Adrenal gland (tissue), 12 donors: ENCODE results near the gene MEIS1. TPM values are rescaled to one million over a fixed set of nuclear protein-coding genes. Genes with fewer than 3 reads are reported as not detected.

Experiments
- DNase-seq, 7 donors: peaks; one replicate each; pipeline ENCODE4 v3.0.0-alpha.2; 2019 to 2020
- H3K27ac ChIP-seq, 5 donors: fragments of 200-600 bp; sonication (generic) in 4 of 5; 1 replicate in 3 of 5; 2 replicates in 2 of 5; pipeline versions ENCODE4 v1.5.1 to v1.8.0; 2016 to 2020; ENCODE audit warnings: mild to moderate bottlenecking in 1 of 5
- H3K27me3 ChIP-seq: fragments of 200-600 bp; 2 replicates; pipeline ENCODE4 v1.8.0; 2021
- H3K36me3 ChIP-seq, 2 donors: fragments of 200-600 bp; replicated peaks in 1 of 2; 1 replicate in 1 of 2; 2 replicates in 1 of 2; pipeline versions ENCODE4 v1.5.1 to v1.8.0; 2018 to 2022
- H3K4me1 ChIP-seq, 2 donors: fragments of 200-600 bp; replicated peaks in 1 of 2; 1 replicate in 1 of 2; 2 replicates in 1 of 2; pipeline versions ENCODE4 v1.5.1 to v1.8.0; 2018 to 2021
- H3K4me3 ChIP-seq, 4 donors: fragments of 200-600 bp; sonication (generic) in 3 of 4; one replicate each; pipeline ENCODE4 v1.5.1; 2016 to 2018
- H3K9me3 ChIP-seq, 3 donors: fragments of 200-600 bp; sonication (generic) in 1 of 3; replicated peaks in 1 of 3; 1 replicate in 2 of 3; 2 replicates in 1 of 3; pipeline versions ENCODE4 v1.5.1 to v1.8.0; 2016 to 2021
- POLR2A ChIP-seq, 2 donors: fragments of 450-650 bp; IDR thresholded peaks; one replicate each; pipeline ENCODE4 v1.6.1; 2017; ENCODE audit warnings: antibody characterized with exemption in 2 of 2, mild to moderate bottlenecking in 2 of 2, moderate library complexity in 1 of 2
- WGBS, 4 donors: extraction: QIAGEN DNeasy Blood & Tissue Kit in 2 of 4; methylation state at CpG; one replicate each; pipeline versions ENCODE4 v1.1.5 to v1.1.7; 2013 to 2017; 5-methylcytosine and 5-hydroxymethylcytosine counted together
- intact Hi-C, 2 donors: fragments of 100-400 bp; cut with DNase I; formaldehyde crosslinking; loops; one replicate each; pipeline versions ENCODE4 v1.14.1 to v1.15.0; 2022 to 2023
- polyA plus RNA-seq, 3 donors: library from polyadenylated mRNA; stranded (reverse); fragments of 200-250 nt in 2 of 3; fragments of 350-450 nt in 1 of 3; fragmentation: Illumina TruSeq in 1 of 3; extraction: RNeasy Lipid Tissue Mini Kit (QIAGEN cat#74804) in 1 of 3; gene quantifications; one replicate each; pipeline ENCODE4 v1.2.3, GENCODE V29; 2013 to 2014
- total RNA-seq, 9 donors: library from RNA; depleted of rRNA in 4 of 9; stranded (reverse); fragments of >200 nt in 4 of 9; fragments of 120-200 nt in 1 of 9; fragmentation: NEBNext Ultra II Directional in 1 of 9; extraction: Animal tissue kit (Norgen Biotek cat#: 25700) in 1 of 9; gene quantifications; one replicate each; pipeline versions ENCODE4 v1.1.0 to v1.2.4, GENCODE V29; 2013 to 2023
- TF ChIP-seq, protein P1 (sequence below), 6 experiments: fragments of 450-650 bp in 4 of 6; fragments of 200-600 bp in 2 of 6; sonication (generic) in 1 of 6; IDR thresholded peaks; 1 replicate in 5 of 6; 2 replicates in 1 of 6; pipeline versions ENCODE4 v1.5.1 to v1.8.0; 2016 to 2021; ENCODE audit warnings: antibody characterized with exemption in 6 of 6, mild to moderate bottlenecking in 2 of 6, moderate library complexity in 1 of 6
- donor health status: healthy with polysubstance abuse.
- donor health status: Bipolar disorder and iron deficiency.
- donor health status: DM: yes; HTN: yes; CAD: no.
- donor health status: DM: no; HTN: no; CAD: no.
- donor health status: DM: no; HTN: no; CAD: no.
- donor health status: DM: yes; HTN: yes; CAD: no.

MEIS1 gene
- total and polyA plus RNA-seq, 12 donors = 56.3 to 257 (median 107) TPM

DNA sequence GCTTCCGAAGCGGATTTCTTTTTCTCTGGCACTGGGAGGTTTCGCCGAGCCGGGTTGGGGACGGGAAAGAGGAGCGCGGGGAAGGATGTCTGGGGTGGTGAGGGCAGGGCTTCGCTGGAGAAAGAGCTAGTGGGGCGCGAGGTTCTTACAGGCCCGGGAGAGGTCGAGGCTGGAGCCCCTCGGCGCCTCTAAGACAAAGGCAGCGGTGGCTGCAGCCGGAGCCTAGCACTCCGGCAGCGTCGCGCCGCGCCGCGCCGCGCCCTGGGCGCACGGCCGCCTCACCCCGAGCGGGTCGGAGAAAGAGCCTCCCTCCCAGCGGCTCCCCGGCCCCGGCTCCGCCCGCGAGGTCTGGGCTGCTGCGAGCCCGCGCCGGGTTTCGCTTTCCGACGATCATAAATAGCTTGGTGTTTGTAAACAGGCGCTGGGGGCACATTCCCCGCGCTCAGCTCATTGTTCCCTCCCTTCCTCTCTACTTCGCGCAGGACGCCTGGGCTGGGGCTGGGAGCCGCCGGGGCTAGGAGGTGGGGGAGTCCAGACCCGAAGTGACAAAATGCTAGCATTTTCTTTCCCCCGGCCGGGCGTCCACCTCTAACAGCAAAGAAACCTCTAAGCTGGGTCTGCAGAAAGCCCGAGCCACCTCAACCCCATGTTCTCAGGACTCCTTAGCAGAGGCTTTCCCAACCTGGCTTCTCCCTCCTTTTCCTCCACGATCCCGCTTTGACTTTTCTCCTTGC lies 813 bp upstream of the MEIS1 start:
- H3K27me3 ChIP-seq = no peaks in the 10 kb centered on the region
- DNase-seq = peak; percentile 67 to 88 (median 74)
- TF ChIP-seq, protein P1, sequence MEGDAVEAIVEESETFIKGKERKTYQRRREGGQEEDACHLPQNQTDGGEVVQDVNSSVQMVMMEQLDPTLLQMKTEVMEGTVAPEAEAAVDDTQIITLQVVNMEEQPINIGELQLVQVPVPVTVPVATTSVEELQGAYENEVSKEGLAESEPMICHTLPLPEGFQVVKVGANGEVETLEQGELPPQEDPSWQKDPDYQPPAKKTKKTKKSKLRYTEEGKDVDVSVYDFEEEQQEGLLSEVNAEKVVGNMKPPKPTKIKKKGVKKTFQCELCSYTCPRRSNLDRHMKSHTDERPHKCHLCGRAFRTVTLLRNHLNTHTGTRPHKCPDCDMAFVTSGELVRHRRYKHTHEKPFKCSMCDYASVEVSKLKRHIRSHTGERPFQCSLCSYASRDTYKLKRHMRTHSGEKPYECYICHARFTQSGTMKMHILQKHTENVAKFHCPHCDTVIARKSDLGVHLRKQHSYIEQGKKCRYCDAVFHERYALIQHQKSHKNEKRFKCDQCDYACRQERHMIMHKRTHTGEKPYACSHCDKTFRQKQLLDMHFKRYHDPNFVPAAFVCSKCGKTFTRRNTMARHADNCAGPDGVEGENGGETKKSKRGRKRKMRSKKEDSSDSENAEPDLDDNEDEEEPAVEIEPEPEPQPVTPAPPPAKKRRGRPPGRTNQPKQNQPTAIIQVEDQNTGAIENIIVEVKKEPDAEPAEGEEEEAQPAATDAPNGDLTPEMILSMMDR (IDR thresholded peaks at IDR 0.05) = no peak
- peak; percentile 43 to 53 for TF ChIP-seq POLR2A (IDR thresholded peaks at IDR 0.05)
- H3K9me3 ChIP-seq = no peaks in the 10 kb centered on the region
- 0% methylated on average over 23 to 61 of the region's 61 CpGs for WGBS, 4 donors
- intact Hi-C loops = loop anchor here in 1 of 2 donors (10.0 kb wide), 1 partner anchor 781 kb away; no protein-coding TSS in a partner anchor
- peak overlapping the region; percentile 75 to 96 (median 93) for H3K27ac ChIP-seq
- peak overlapping the region; percentile 47 to 71 (median 58) for H3K4me3 ChIP-seq
- peaks cover 6 to 19% of the 10 kb centered on the region in 2 donors for H3K4me1 ChIP-seq
- peaks cover 0 to 15% of the 10 kb centered on the region in 2 donors for H3K36me3 ChIP-seq

GRCh38 chr2:66435549-66435875 lies 587 bp downstream of the MEIS1 start:
- 0 to 2% (median 1%) methylated on average over 15 of the region's 15 CpGs for WGBS, 4 donors
- TF ChIP-seq, protein P1 (IDR thresholded peaks at IDR 0.05) = no peak
- TF ChIP-seq POLR2A (IDR thresholded peaks at IDR 0.05) = no peak
- H3K27ac ChIP-seq = peak overlapping the region; percentile 66 to 96 (median 93)
- H3K9me3 ChIP-seq = no peaks in the 10 kb centered on the region
- intact Hi-C loops = loop anchor here (5.0 to 10.0 kb wide), 2 partner anchors 142 to 779 kb away; no protein-coding TSS in a partner anchor
- no peak for DNase-seq
- no peaks in the 10 kb centered on the region for H3K27me3 ChIP-seq
- peaks cover 5 to 13% of the 10 kb centered on the region in 2 donors for H3K4me1 ChIP-seq
- H3K36me3 ChIP-seq = peaks cover 0 to 25% of the 10 kb centered on the region in 2 donors
- peak overlapping the region; percentile 50 to 86 (median 68) for H3K4me3 ChIP-seq

GRCh38 chr2:66435963-66436362 lies 1.0 kb downstream of the MEIS1 start:
- Histone ChIP-seq H3K9me3 (no peaks in the 10 kb centered on the region), H3K4me1 (peaks cover under 1 to 9% of the 10 kb centered on the region in 2 donors), H3K27ac (peak overlapping the region; percentile 66 to 96 (median 93)), H3K36me3 (peaks cover 0 to 28% of the 10 kb centered on the region in 2 donors), H3K27me3 (no peaks in the 10 kb centered on the region), H3K4me3 (peak overlapping the region; percentile 50 to 86 (median 68))
- intact Hi-C loops = loop anchor here (5.0 to 10.0 kb wide), 2 partner anchors 141 to 779 kb away; no protein-coding TSS in a partner anchor
- no peak for TF ChIP-seq POLR2A (IDR thresholded peaks at IDR 0.05)
- TF ChIP-seq, protein P1 (IDR thresholded peaks at IDR 0.05) = no peak
- no peak for DNase-seq
- WGBS, 4 donors = 0 to 5% (median 2%) methylated on average over 2 of the region's 2 CpGs

GRCh38 chr2:66436581-66437001 lies 1.7 kb downstream of the MEIS1 start:
- H3K9me3 ChIP-seq = no peaks in the 10 kb centered on the region
- H3K4me3 ChIP-seq = peak overlapping the region in 3 of 4 donors; percentile 50 to 71 (median 66)
- intact Hi-C loops = loop anchor here (5.0 to 10.0 kb wide), 2 partner anchors 141 to 778 kb away; no protein-coding TSS in a partner anchor
- no peaks in the 10 kb centered on the region for H3K27me3 ChIP-seq
- H3K27ac ChIP-seq = peak overlapping the region; percentile 66 to 96 (median 93)
- no peak for DNase-seq
- WGBS, 4 donors = 3 to 14% (median 4%) methylated on average over 2 of the region's 2 CpGs
- peaks cover 0 to 31% of the 10 kb centered on the region in 2 donors for H3K36me3 ChIP-seq
- H3K4me1 ChIP-seq = peaks cover 0 to 3% of the 10 kb centered on the region in 2 donors
- TF ChIP-seq, protein P1 (IDR thresholded peaks at IDR 0.05) = no peak
- TF ChIP-seq POLR2A (IDR thresholded peaks at IDR 0.05) = no peak
